ENCODE measurements around the gene DTX3.
"Not testable (repeated sequence)": the region's sequence is repeated elsewhere in the genome, so short reads cannot be mapped to it uniquely, and the experiment has no call there.

The DTX3 gene

DNA sequence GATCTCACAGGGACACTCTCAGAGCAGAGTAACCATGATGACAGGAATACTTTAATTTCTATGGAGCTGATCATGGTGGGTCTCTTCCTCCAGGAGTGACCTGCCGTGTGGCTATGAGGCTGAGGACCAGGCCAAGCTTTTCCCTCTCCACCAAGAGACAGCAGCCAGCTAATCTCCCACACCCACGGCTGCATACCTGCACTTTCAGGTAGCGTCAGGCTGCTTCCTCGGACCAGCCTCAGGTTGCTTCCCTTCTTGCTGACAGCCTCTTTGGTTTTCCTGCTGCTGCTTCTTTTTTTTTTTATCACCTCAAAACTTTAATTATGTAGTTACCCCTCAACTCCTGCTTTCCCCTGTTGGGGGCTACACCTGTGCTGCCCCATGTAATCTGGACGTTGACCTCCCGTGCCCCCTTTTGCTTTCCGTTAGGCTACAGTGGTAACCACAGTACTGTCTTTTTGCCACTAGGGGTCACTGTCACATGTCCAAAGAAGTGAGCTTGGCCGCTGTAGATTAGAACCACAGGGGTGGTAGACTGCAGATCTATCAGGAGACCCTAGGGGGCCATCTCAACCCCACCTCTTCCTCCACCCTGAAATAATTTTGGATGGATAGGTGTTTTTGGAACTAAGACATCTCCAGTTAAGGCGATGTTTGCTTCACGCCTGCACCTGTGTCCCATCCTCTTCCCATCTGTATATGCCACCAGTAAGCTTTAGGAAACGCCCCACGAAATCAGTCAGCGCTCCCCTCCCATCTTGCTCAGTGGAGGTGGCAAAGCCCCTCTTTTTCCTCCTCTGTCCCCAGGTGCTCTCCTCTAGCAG is 21.4 kb upstream of the DTX3 start:
- DNase-seq (ENCODE audit: low read depth in 2 of 3, low spot score in 2 of 3): peak in 1 of 3 experiments; percentile 52

DNA sequence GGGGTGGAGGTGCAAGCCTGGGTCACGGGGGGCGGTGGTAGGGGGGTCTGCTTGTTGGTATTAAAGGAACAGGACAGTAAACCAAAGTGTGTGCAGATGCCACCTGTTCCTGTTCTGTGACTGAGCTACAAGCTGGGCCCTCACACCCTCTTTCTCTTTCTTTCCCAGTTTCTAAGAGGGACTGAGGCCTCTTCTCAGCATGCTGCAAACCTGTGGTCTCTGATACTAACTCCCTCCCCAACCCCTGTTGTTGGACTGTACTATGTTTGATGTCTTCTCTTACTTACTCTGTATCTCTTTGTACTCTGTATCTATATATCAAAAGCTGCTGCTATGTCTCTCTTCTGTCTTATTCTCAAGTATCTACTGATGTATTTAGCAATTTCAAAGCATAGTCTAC is 20.6 kb upstream of the DTX3 start:
- DNase-seq (ENCODE audit: low read depth in 2 of 3, low spot score in 2 of 3): no peak

DNA sequence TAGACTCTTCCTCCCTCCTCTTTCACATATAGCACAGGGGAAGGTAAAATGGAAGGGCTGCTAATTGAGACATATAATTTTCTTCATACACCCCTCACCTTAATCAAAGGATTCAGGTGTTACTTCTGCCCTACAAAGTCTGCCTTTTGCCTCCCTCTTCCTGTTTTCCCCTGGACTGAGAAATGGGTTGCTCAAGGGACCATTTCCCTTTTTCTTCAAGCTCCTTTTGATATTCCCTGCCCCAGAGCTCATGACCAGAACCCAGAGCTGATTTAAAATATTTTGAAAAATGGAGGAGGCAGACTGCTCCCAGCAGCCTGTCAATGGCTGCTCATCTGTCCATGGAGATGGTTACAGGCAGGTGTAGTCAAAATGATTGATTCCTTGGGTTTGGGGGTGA is 19.9 kb upstream of the DTX3 start:
- no peak for DNase-seq (ENCODE audit: low read depth in 2 of 3, low spot score in 2 of 3)

- DNase-seq (ENCODE audit: low read depth in 2 of 3, low spot score in 2 of 3): no peak
Measured at GRCh38 chr12:57585156-57585555, 19.5 kb upstream of the DTX3 start.

DNA sequence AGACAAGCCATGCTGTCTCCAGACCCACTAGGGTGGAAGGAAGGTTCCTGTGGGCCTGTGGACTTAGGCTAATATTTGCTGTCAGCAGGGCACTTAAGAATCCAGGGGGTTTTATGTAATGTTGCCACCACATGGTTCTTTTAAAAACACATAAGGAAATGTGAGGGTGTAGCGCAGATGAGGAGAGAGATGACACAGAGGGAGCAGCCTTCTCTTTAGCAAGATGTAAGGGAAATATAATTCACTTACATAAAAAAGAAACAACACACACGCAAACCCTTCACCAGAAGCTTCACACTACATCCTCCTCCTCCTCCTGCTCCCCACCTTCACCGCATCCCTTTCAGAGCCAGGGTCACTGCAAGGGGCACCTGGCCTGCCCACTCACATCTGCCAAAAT is 18.5 kb upstream of the DTX3 start:
- DNase-seq (ENCODE audit: low read depth in 2 of 3, low spot score in 2 of 3): no peak

DNA sequence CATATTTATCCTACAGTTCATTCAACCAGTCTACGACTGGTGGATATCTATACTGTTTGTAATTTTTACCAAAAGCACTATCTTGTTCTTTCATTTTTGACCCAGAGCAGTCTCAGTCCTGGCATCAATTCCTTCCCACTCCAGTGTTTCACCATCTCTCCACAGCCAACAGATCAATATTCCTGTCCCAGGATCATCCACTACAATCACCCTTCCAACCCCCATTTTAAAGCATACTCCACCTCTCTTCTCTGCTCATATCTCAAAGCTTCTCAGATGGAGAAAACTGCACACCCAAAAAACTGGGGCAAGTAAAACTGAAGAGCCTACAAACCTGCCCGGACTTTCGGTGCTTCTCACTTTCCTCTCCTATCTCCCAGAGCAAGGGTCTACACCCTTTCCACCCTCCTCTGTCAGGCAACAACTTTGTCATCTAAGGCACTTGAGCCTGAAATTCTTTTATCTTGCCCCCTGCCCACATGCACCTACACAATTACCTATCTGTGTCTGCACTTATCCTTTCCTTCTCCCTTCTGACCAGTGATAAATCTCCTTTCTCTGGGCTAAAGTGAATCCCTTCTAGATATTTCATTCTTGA is 17.7 kb upstream of the DTX3 start:
- DNase-seq (ENCODE audit: low read depth in 2 of 3, low spot score in 2 of 3): no peak

- not testable (repeated sequence) for DNase-seq (ENCODE audit: low read depth in 2 of 3, low spot score in 2 of 3)
Measured at GRCh38 chr12:57588951-57589610, 15.5 kb upstream of the DTX3 start.

- no peak for DNase-seq (ENCODE audit: low read depth in 2 of 3, low spot score in 2 of 3)
Measured at GRCh38 chr12:57590479-57590863, 14.2 kb upstream of the DTX3 start.

GRCh38 chr12:57590864-57591781 is 13.5 kb upstream of the DTX3 start, which contains the start of gene PIP4K2C:
TSS of gene PIP4K2C (plus strand) at chr12:57591192. CDS start at chr12:57591290, 98 bp downstream.
- peak; percentile 60 to 75 (median 64) for DNase-seq (ENCODE audit: low read depth in 2 of 3, low spot score in 2 of 3)

DNA sequence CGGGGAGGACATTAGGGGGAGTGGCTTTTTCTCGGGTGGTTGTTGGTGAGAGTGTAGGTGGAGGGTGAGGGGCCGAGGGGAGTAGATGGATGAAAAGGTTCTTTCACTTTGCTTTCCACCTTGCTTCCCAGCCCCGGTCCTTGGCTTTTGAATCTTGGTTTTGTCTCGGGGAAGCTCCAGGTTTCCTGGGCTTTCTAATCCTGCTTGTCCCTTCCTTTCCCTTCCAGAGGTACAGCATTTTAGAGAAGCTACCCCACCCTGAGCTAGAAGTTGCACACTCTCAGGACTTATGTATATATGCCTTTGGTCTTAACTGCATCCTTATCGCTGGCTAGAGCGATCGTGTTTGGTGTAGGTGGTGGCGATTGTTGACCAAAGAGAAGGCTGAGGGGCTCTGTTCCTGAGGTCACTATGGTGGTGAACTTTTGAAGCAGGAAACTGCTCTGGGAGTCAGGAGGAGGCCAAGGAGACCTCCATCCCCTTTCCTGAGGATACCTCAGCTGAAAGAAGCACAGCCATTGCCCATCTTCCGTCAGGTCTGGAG is 12.8 kb upstream of the DTX3 start:
- DNase-seq (ENCODE audit: low read depth in 2 of 3, low spot score in 2 of 3): no peak

GRCh38 chr12:57592551-57593165 is 12.0 kb upstream of the DTX3 start:
- DNase-seq (ENCODE audit: low read depth in 2 of 3, low spot score in 2 of 3): no peak

- no peak for DNase-seq (ENCODE audit: low read depth in 2 of 3, low spot score in 2 of 3)
Measured at GRCh38 chr12:57593187-57593586, 11.4 kb upstream of the DTX3 start.

GRCh38 chr12:57600395-57600794 is 4.2 kb upstream of the DTX3 start:
- DNase-seq (ENCODE audit: low read depth in 2 of 3, low spot score in 2 of 3): no peak

- no peak for DNase-seq (ENCODE audit: low read depth in 2 of 3, low spot score in 2 of 3)
Measured at GRCh38 chr12:57602544-57602943, 2.1 kb upstream of the DTX3 start.

GRCh38 chr12:57603324-57603723 is 1.3 kb upstream of the DTX3 start:
- no peak for DNase-seq (ENCODE audit: low read depth in 2 of 3, low spot score in 2 of 3)

DNA sequence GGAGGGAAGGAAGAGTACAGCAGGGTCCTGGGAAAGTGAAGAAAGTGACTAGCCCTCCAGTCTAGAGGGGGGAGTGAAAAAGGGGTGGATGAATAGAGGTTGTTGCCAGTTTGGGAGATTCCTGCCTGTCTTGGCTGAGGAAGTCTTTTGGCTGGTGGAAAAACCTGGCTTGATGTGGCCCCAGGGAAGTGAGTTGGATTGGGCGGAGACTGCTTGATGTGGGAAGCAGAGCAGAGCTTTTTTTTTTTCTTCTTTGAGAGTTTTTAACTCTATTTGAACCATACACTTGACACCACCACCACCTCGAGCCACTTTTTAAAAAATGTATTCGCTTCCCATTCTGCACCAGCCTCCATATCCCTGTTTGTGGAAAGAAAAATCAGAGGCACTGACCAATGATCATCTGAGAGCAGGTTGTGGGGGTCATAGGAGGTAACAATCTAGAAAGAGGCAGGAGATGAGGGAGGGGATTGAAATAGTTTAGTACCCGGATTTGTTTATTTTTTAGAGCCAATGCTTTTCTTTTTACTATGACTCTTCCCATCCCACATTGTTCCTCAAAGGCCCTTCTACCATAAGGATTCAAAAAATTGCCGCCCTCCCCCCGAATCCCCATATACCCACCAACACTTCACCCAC is 690 bp upstream of the DTX3 start:
- no peak for DNase-seq (ENCODE audit: low read depth in 2 of 3, low spot score in 2 of 3)

DNA sequence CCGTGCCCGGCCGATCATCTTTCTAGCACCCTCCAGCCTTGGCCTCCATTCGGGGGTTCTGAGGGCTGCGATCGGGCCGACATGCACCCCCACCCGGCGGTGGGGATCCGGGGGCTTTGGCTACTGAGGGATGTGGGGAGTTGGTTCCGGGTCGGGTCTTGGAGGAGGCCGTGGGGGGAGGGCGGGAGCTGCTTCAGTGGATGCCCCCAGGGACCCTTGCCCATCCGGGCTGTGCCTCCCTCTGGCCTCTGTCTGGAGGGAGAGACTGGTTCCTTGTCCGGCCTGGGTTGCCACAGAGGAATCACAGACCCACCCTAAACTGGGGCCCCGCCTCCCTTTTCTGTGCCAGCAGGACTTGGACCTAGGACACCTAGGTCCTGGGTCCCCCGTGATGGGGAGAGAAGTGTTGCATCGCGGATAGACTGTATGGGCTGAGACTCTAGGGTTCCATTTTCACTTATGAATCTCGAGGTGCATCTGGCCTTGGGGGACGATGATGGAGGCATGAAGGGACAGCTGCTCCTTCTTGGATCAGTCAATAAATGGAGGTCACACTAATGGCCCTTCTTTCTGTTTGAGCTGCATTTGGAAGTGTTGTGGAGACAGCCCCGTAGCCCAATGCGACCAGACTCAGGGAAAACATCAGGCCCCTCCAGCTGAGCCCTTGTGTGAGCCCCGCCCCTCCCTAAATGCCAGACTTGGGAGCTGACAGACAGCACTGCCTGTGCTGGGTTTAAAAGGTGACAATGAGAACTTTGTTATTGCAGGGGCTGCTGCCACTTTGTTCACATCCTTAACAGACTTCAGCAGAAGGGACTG is 577 bp downstream of the DTX3 start:
- DNase-seq (ENCODE audit: low read depth in 2 of 3, low spot score in 2 of 3): no peak

DNA sequence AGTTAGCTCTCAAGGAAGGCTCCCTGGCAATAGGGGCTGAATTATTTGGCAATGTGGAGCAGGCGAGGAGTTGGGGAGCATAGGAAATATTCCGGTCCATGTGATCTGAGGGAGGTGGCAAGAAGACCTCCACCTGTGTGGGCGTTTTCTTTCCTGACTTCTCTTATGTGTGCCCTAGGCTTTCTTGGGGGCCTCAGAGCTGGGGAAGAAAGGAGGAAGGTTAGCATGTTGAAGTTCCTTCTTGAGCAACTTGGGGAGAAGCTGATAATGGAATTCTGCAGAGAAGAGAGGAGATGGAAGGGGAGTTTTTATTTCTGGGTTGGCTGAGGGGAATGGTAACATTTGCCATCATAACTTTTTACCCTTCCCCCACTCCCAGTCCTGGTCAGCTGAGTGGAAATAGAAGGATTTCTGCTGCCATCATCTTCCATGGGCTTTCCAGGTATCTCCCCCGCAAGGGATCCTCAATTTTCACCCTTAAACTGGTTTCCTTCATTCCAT is 1.2 kb downstream of the DTX3 start:
- DNase-seq (ENCODE audit: low read depth in 2 of 3, low spot score in 2 of 3): no peak

DNA sequence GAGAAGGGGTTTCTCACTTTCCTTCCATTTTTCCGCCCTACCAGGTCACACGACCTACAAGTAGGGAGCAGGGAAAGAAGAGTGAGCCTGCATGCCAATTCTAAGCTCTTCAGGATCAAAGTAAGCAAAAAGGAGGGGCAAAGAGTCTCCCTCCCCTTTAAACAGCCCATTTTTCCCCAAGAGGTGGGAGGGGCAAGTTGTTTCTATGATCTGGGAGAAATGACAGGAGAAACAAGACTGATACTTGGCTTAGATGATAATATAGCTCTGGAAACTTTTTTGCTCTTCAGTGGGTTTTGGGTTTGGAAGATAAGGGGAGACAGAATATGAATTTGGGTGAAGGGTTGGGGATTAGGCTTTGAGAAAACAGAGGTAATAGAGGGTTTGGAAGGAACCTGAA is 1.8 kb downstream of the DTX3 start:
- DNase-seq (ENCODE audit: low read depth in 2 of 3, low spot score in 2 of 3): no peak
